ENCODE results near the gene GINS1.

DNA sequence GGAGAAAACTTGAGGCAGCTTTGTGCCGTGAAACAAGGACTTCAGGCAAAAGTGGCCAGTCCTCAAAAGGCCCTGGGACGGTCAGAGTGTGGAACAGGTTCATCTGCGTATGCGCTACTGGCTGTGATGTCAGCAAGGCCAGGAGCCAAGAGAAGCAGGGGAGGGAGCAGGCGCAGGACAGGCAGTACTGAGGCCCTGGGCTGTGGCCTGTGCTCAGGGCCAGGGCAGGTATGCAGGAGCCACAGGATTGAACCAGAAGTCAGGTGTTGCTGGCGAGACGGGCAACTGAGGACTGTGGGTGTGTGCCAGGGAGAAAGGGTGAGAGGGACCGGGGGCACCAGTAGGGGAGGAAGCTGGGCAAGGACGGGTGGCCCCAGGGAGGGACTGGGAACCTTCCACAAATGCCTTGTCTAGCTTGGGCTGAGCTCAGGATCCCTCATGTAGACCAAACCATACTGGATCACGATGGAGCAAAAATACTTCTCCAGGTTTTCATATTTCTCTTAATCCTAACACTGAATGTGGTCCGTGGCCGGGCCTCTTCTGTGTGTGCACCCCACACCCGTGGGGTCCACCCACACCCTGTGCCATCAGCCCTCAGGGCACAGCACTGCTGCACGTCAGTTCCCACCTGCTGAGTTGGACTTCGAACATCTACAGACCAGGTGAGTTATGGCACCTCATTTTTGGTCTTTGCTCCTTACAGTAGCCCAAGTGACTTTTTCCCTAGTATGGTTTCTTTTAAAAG, 46.9 kb downstream of the GINS1 start:
- TF ChIP-seq, protein P1, sequence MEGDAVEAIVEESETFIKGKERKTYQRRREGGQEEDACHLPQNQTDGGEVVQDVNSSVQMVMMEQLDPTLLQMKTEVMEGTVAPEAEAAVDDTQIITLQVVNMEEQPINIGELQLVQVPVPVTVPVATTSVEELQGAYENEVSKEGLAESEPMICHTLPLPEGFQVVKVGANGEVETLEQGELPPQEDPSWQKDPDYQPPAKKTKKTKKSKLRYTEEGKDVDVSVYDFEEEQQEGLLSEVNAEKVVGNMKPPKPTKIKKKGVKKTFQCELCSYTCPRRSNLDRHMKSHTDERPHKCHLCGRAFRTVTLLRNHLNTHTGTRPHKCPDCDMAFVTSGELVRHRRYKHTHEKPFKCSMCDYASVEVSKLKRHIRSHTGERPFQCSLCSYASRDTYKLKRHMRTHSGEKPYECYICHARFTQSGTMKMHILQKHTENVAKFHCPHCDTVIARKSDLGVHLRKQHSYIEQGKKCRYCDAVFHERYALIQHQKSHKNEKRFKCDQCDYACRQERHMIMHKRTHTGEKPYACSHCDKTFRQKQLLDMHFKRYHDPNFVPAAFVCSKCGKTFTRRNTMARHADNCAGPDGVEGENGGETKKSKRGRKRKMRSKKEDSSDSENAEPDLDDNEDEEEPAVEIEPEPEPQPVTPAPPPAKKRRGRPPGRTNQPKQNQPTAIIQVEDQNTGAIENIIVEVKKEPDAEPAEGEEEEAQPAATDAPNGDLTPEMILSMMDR (IDR thresholded peaks at IDR 0.05), result no peak
- TF ChIP-seq POLR2A (IDR thresholded peaks at IDR 0.05), result no peak
